SK-N-SH (cell line): ENCODE measurements around the gene CDH13. TPM values are rescaled to one million over a fixed set of nuclear protein-coding genes. Genes with fewer than 3 reads are reported as not detected.

ENCODE experiments used
- CTCF ChIA-PET: fragments of 300-600, 350-600 bp; formaldehyde crosslinking; extraction: SDS; loops from one replicate; lab custom pipeline; 2021; lab: Yijun Ruan, JAX
- POLR2A ChIA-PET: fragments of 350-600 bp; sonication (Branson Sonifier 250); formaldehyde crosslinking; extraction: SDS; loops from one replicate; lab custom pipeline; 2020; ENCODE audit warnings: antibody characterized with exemption, inconsistent platforms; lab: Yijun Ruan, JAX
- DNase-seq: peaks from one replicate; pipeline ENCODE4 v3.0.0; 2012
- H2AFZ ChIP-seq: fragments of 200-600 bp; sonication (generic); 2 replicates; pipeline ENCODE4 v1.8.1; 2016; ENCODE audit warnings: antibody characterized with exemption, mild to moderate bottlenecking, low read depth
- H3F3A ChIP-seq: fragments of 200-600 bp; sonication (generic); replicated peaks from 2 replicates; pipeline ENCODE3; 2016; ENCODE audit warnings: antibody characterized with exemption, mild to moderate bottlenecking; ENCODE audit not compliant: insufficient read depth
- H3K27ac ChIP-seq, 2 experiments: fragments of 200-500 bp in 1 of 2; fragments of 200-600 bp in 1 of 2; sonication (Bioruptor generic) in 1 of 2; sonication (generic), shearing (Covaris generic) in 1 of 2; 2 replicates each; pipeline versions ENCODE4 v1.5.1 to v1.6.1; 2014 to 2016; ENCODE audit warnings: low read depth in 2 of 2, inconsistent platforms in 1 of 2, low read length in 1 of 2, mild to moderate bottlenecking in 1 of 2, mixed read lengths in 1 of 2
- H3K27me3 ChIP-seq: fragments of 200-600 bp; sonication (generic), shearing (Covaris generic); 2 replicates; pipeline ENCODE4 v1.6.1; 2016; ENCODE audit warnings: mixed run types; ENCODE audit not compliant: insufficient read depth
- H3K36me3 ChIP-seq, 2 experiments: fragments of 200-500 bp in 1 of 2; fragments of 200-600 bp in 1 of 2; sonication (Bioruptor generic) in 1 of 2; sonication (generic) in 1 of 2; replicated peaks in 1 of 2; 2 replicates each; pipeline versions ENCODE3 to v1.5.1; 2014 to 2016; ENCODE audit warnings: low read length in 1 of 2, mild to moderate bottlenecking in 1 of 2; ENCODE audit not compliant: insufficient read depth in 2 of 2, control insufficient read depth in 1 of 2
- H3K4me1 ChIP-seq, 2 experiments: fragments of 200-500 bp in 1 of 2; fragments of 200-600 bp in 1 of 2; sonication (Bioruptor generic) in 1 of 2; sonication (generic), shearing (Covaris generic) in 1 of 2; 2 replicates each; pipeline versions ENCODE4 v1.5.1 to v1.6.1; 2014 to 2016; ENCODE audit warnings: low read depth in 1 of 2, low read length in 1 of 2, mixed run types in 1 of 2; ENCODE audit not compliant: insufficient read depth in 2 of 2, control insufficient read depth in 1 of 2
- H3K4me2 ChIP-seq: fragments of 200-600 bp; sonication (generic), shearing (Covaris generic); 2 replicates; pipeline ENCODE4 v1.6.1; 2017; ENCODE audit warnings: mixed run types
- H3K4me3 ChIP-seq, 2 experiments: fragments of 200-500 bp in 1 of 2; fragments of 200-600 bp in 1 of 2; sonication (Bioruptor generic) in 1 of 2; sonication (generic), shearing (Covaris generic) in 1 of 2; 2 replicates each; pipeline versions ENCODE4 v1.5.1 to v1.8.1; 2014 to 2016; ENCODE audit warnings: low read depth in 2 of 2, inconsistent platforms in 1 of 2, low read length in 1 of 2, mild to moderate bottlenecking in 1 of 2, mixed read lengths in 1 of 2, moderate library complexity in 1 of 2
- H3K79me2 ChIP-seq: fragments of 200-600 bp; sonication (generic); 2 replicates; pipeline ENCODE4 v1.8.1; 2017; ENCODE audit warnings: mild to moderate bottlenecking; ENCODE audit not compliant: insufficient read depth
- H3K9ac ChIP-seq: fragments of 200-600 bp; sonication (generic); 2 replicates; pipeline ENCODE4 v1.6.1; 2017; ENCODE audit warnings: mixed run types
- H3K9me2 ChIP-seq: fragments of 200-600 bp; sonication (generic); 2 replicates; pipeline ENCODE4 v1.6.1; 2017; ENCODE audit warnings: mixed run types
- H3K9me3 ChIP-seq: fragments of 200-600 bp; sonication (generic); 2 replicates; pipeline ENCODE4 v1.6.1; 2017; ENCODE audit warnings: mixed run types, mild to moderate bottlenecking, moderate library complexity
- H4K20me1 ChIP-seq: fragments of 200-600 bp; sonication (generic); 2 replicates; pipeline ENCODE4 v1.6.1; 2017; ENCODE audit warnings: mild to moderate bottlenecking, mixed run types; ENCODE audit not compliant: insufficient read depth
- ELF1 ChIP-seq: IDR thresholded peaks from 2 replicates; pipeline ENCODE4 v1.4.0; 2012
- FOXM1 ChIP-seq: IDR thresholded peaks from 2 replicates; pipeline ENCODE4 v1.4.0; 2012; ENCODE audit warnings: low read depth, mild to moderate bottlenecking
- JUND ChIP-seq: IDR thresholded peaks from 2 replicates; pipeline ENCODE4 v1.4.0; 2012
- MEF2A ChIP-seq: IDR thresholded peaks from 2 replicates; pipeline ENCODE4 v1.4.0; 2012; ENCODE audit warnings: low read depth, borderline replicate concordance
- RCOR1 ChIP-seq: fragments of 150-350 bp; IDR thresholded peaks from 2 replicates; pipeline ENCODE4 v1.6.1; 2017; ENCODE audit warnings: antibody characterized with exemption, low read length
- TCF12 ChIP-seq: IDR thresholded peaks from 2 replicates; pipeline ENCODE4 v1.4.0; 2012
- WGBS: methylation state at CpG from one replicate; pipeline ENCODE4 v1.1.6; 2017; ENCODE audit warnings: low lambda C conversion rate; 5-methylcytosine and 5-hydroxymethylcytosine counted together
- polyA plus RNA-seq, 3 experiments: library from polyadenylated mRNA; depleted of rRNA; stranded (reverse); fragments of >200 nt; gene quantifications; 2 replicates each; pipeline ENCODE4 v1.2.3, GENCODE V29; 2012
- TF ChIP-seq, protein P1 (sequence below): IDR thresholded peaks from 2 replicates; pipeline ENCODE4; 2012
- TF ChIP-seq, protein P2 (sequence below): fragments of 150-350 bp; IDR thresholded peaks from 2 replicates; pipeline ENCODE4 v1.6.1; 2016; ENCODE audit warnings: mild to moderate bottlenecking, low read depth, low read length
- TF ChIP-seq, protein P3 (sequence below): IDR thresholded peaks from 2 replicates; pipeline ENCODE4 v1.4.0; 2012; ENCODE audit warnings: low read depth, borderline replicate concordance
- TF ChIP-seq, protein P4 (sequence below): fragments of 200-600 bp; sonication (generic); IDR thresholded peaks from 2 replicates; pipeline ENCODE4 v1.6.1; 2017; ENCODE audit warnings: antibody characterized with exemption, mild to moderate bottlenecking, moderate library complexity

The CDH13 gene
- polyA plus RNA-seq, 1 of the 3 experiments (the other 2 are of a cell fraction): 93.0 TPM

DNA sequence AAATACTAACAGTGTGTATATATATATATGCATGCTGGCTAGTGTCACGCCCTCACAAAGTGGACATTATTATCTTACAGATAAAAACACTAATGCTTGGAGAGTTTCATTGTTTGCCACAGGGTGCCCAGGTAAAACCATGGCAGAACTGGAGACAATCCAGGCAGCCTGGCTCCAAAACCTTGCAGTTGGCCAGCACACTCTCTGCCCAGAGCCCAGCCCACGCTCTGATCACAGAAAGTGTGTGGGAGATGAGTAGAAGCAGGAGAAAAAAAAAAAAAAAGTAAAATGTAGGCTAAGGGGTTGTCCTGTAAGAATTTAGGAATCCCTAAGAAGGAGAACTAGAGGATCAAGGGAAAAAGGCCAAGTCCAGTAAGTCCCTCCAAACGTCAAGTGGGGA is 538.0 kb downstream of the CDH13 start:
- H3K27ac ChIP-seq: no peak overlapping the region
- no peak overlapping the region for H3K4me2 ChIP-seq
- POLR2A ChIA-PET: no interaction called here
- DNase-seq: no peak
- H3K79me2 ChIP-seq: no peaks in the 10 kb centered on the region
- no peaks in the 10 kb centered on the region for H3K9me2 ChIP-seq
- H2AFZ ChIP-seq: no peak overlapping the region
- TF ChIP-seq JUND (no peak), MEF2A (no peak), ELF1 (no peak), TCF12 (no peak)
- TF ChIP-seq, protein P1, sequence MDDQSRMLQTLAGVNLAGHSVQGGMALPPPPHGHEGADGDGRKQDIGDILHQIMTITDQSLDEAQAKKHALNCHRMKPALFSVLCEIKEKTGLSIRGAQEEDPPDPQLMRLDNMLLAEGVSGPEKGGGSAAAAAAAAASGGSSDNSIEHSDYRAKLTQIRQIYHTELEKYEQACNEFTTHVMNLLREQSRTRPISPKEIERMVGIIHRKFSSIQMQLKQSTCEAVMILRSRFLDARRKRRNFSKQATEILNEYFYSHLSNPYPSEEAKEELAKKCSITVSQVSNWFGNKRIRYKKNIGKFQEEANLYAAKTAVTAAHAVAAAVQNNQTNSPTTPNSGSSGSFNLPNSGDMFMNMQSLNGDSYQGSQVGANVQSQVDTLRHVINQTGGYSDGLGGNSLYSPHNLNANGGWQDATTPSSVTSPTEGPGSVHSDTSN: no peak
- H3F3A ChIP-seq: peaks cover 3% of the 10 kb centered on the region
- H3K9ac ChIP-seq: no peak overlapping the region
- CTCF ChIA-PET: no interaction called here
- peaks cover 0 to 3% of the 10 kb centered on the region in 2 experiments for H3K36me3 ChIP-seq
- 28% methylated on average over 3 of the region's 3 CpGs for WGBS
- H3K4me1 ChIP-seq: no peaks in the 10 kb centered on the region
- no peaks in the 10 kb centered on the region for H3K9me3 ChIP-seq
- H3K4me3 ChIP-seq: no peak overlapping the region
- H4K20me1 ChIP-seq: no peaks in the 10 kb centered on the region
- H3K27me3 ChIP-seq: no peaks in the 10 kb centered on the region

DNA sequence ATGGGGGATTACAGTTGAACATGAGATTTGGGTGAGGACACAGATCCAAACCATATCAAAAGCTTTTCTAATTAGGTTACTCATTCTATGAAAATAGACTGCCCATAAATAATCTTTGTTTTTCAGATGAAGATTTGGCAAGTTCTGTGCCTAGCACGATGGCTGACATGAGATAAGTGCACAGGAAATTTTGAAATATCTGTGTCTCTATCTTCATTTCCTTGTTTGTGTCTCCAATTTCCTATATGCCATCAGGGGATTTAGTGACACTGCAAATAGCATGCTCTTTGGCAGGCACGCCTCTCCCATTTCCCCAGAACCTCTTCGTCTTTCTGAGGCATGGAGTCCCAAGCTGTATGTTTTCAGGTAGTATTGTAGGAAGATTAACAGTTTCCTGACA is 544.6 kb downstream of the CDH13 start:
- H3F3A ChIP-seq: no peaks in the 10 kb centered on the region
- no peak for DNase-seq
- no peaks in the 10 kb centered on the region for H3K4me1 ChIP-seq
- H3K9me2 ChIP-seq: no peaks in the 10 kb centered on the region
- H3K79me2 ChIP-seq: no peaks in the 10 kb centered on the region
- H3K27ac ChIP-seq: no peak overlapping the region
- H4K20me1 ChIP-seq: no peaks in the 10 kb centered on the region
- no peaks in the 10 kb centered on the region for H3K27me3 ChIP-seq
- WGBS: 31% methylated on average over 3 of the region's 3 CpGs
- H3K4me2 ChIP-seq: no peak overlapping the region
- peaks cover 0 to 8% of the 10 kb centered on the region in 2 experiments for H3K36me3 ChIP-seq
- H3K9me3 ChIP-seq: no peaks in the 10 kb centered on the region
- no peak overlapping the region for H3K9ac ChIP-seq
- CTCF ChIA-PET: no interaction called here
- no peak overlapping the region for H2AFZ ChIP-seq
- TF ChIP-seq RCOR1: no peak
- no peak for TF ChIP-seq JUND
- TF ChIP-seq, protein P2, sequence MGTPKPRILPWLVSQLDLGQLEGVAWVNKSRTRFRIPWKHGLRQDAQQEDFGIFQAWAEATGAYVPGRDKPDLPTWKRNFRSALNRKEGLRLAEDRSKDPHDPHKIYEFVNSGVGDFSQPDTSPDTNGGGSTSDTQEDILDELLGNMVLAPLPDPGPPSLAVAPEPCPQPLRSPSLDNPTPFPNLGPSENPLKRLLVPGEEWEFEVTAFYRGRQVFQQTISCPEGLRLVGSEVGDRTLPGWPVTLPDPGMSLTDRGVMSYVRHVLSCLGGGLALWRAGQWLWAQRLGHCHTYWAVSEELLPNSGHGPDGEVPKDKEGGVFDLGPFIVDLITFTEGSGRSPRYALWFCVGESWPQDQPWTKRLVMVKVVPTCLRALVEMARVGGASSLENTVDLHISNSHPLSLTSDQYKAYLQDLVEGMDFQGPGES: no peak
- TF ChIP-seq, protein P3, sequence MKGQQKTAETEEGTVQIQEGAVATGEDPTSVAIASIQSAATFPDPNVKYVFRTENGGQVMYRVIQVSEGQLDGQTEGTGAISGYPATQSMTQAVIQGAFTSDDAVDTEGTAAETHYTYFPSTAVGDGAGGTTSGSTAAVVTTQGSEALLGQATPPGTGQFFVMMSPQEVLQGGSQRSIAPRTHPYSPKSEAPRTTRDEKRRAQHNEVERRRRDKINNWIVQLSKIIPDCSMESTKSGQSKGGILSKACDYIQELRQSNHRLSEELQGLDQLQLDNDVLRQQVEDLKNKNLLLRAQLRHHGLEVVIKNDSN: no peak
- TF ChIP-seq FOXM1: no peak
- no peak overlapping the region for H3K4me3 ChIP-seq
- POLR2A ChIA-PET: no interaction called here

DNA sequence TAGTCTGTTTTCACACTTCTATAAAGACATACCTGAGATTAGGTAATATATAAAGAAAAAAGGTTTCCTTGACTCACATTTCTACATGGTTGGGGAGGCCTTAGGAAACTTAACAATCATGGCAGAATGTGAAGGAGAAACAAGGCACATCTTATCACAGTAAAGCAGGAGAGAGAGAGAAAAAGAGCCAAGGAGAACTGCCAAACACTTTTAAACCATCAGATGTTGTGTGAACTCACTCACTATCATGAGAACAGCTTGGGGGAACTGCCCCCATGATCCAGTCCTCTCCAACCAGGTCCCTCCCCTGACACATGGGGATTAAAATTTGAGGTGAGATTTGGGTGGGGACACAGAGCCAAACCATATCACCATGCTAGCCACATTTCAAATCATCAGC is 547.9 kb downstream of the CDH13 start:
- no peak overlapping the region for H2AFZ ChIP-seq
- H3K27ac ChIP-seq: no peak overlapping the region
- no peaks in the 10 kb centered on the region for H3K4me1 ChIP-seq
- peaks cover 0 to 6% of the 10 kb centered on the region in 2 experiments for H3K36me3 ChIP-seq
- H3K79me2 ChIP-seq: no peaks in the 10 kb centered on the region
- H3K4me3 ChIP-seq: no peak overlapping the region
- TF ChIP-seq, protein P4, sequence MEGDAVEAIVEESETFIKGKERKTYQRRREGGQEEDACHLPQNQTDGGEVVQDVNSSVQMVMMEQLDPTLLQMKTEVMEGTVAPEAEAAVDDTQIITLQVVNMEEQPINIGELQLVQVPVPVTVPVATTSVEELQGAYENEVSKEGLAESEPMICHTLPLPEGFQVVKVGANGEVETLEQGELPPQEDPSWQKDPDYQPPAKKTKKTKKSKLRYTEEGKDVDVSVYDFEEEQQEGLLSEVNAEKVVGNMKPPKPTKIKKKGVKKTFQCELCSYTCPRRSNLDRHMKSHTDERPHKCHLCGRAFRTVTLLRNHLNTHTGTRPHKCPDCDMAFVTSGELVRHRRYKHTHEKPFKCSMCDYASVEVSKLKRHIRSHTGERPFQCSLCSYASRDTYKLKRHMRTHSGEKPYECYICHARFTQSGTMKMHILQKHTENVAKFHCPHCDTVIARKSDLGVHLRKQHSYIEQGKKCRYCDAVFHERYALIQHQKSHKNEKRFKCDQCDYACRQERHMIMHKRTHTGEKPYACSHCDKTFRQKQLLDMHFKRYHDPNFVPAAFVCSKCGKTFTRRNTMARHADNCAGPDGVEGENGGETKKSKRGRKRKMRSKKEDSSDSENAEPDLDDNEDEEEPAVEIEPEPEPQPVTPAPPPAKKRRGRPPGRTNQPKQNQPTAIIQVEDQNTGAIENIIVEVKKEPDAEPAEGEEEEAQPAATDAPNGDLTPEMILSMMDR: no peak
- H3K27me3 ChIP-seq: no peaks in the 10 kb centered on the region
- H3F3A ChIP-seq: no peaks in the 10 kb centered on the region
- H3K4me2 ChIP-seq: no peak overlapping the region
- H4K20me1 ChIP-seq: no peaks in the 10 kb centered on the region
- CTCF ChIA-PET: no interaction called here
- no peaks in the 10 kb centered on the region for H3K9me2 ChIP-seq
- no peak overlapping the region for H3K9ac ChIP-seq
- POLR2A ChIA-PET: no interaction called here
- H3K9me3 ChIP-seq: no peaks in the 10 kb centered on the region
- DNase-seq: no peak
